Stomach (tissue), 9 donors: ENCODE results near the gene PFKFB4. TPM values are rescaled to one million over a fixed set of nuclear protein-coding genes. Genes with fewer than 3 reads are reported as not detected.
"Not testable (repeated sequence)": the region's sequence is repeated elsewhere in the genome, so short reads cannot be mapped to it uniquely, and the experiment has no call there.

Experiments used
- DNase-seq, 2 donors: peaks; one replicate each; pipeline versions ENCODE4 v3.0.0 to v3.0.0-alpha.2; 2013 to 2019
- H3K27ac ChIP-seq, 5 donors: fragments of 200-600 bp in 4 of 5; sonication (generic) in 4 of 5; one replicate each; pipeline ENCODE4 v1.5.1; 2013 to 2019; ENCODE audit warnings: mild to moderate bottlenecking in 1 of 5, moderate library complexity in 1 of 5
- H3K27me3 ChIP-seq, 3 donors: fragments of 200-600 bp; sonication (generic); one replicate each; pipeline ENCODE4 v1.5.1; 2017 to 2019; ENCODE audit warnings: mixed run types in 1 of 3
- H3K36me3 ChIP-seq, 4 donors: fragments of 200-600 bp; sonication (generic); 1 replicate in 3 of 4; 2 replicates in 1 of 4; pipeline ENCODE4 v1.5.1; 2016 to 2019
- H3K4me1 ChIP-seq, 4 donors: fragments of 200-600 bp; sonication (generic); one replicate each; pipeline ENCODE4 v1.5.1; 2016 to 2019
- H3K4me3 ChIP-seq, 4 donors: fragments of 200-600 bp; sonication (generic) in 3 of 4; one replicate each; pipeline ENCODE4 v1.5.1; 2016 to 2019; ENCODE audit warnings: mild to moderate bottlenecking in 1 of 4
- H3K9me3 ChIP-seq, 4 donors: fragments of 200-600 bp; sonication (generic); one replicate each; pipeline ENCODE4 v1.5.1; 2016 to 2019
- EP300 ChIP-seq: sonication (generic); formaldehyde crosslinking; IDR thresholded peaks from one replicate; pipeline ENCODE4 v1.6.1; 2017; ENCODE audit warnings: antibody characterized with exemption
- POLR2A ChIP-seq, 4 donors: fragments of 450-650 bp; IDR thresholded peaks; one replicate each; pipeline ENCODE4 v1.6.1; 2016; ENCODE audit warnings: antibody characterized with exemption in 4 of 4, control low read depth in 2 of 4, mild to moderate bottlenecking in 1 of 4, moderate library complexity in 1 of 4
- POLR2AphosphoS5 ChIP-seq, 3 donors: sonication (generic); formaldehyde crosslinking; IDR thresholded peaks; one replicate each; pipeline ENCODE4 v1.6.1; 2016; ENCODE audit warnings: antibody characterized with exemption in 3 of 3
- WGBS, 5 donors: extraction: QIAGEN DNeasy Blood & Tissue Kit in 3 of 5; methylation state at CpG; one replicate each; pipeline versions ENCODE4 v1.1.5 to v1.1.7; 2013 to 2018; 5-methylcytosine and 5-hydroxymethylcytosine counted together
- intact Hi-C: fragments of 100-400 bp; cut with DNase I; formaldehyde crosslinking; loops from one replicate; pipeline ENCODE4 v1.15.1; 2023; ENCODE audit warnings: low total_unique reads
- polyA plus RNA-seq, 3 donors: library from polyadenylated mRNA; stranded (reverse); fragments of 200-250 nt; gene quantifications; one replicate each; pipeline ENCODE4 v1.2.3, GENCODE V29; 2013
- total RNA-seq, 5 donors: library from RNA; depleted of rRNA; stranded (reverse); fragments of >200 nt; gene quantifications; one replicate each; pipeline versions ENCODE4 v1.1.0 to v1.2.3, GENCODE V29; 2014 to 2016
- TF ChIP-seq, protein P1 (sequence below), 7 experiments: fragments of 450-650 bp in 4 of 7; fragments of 200-600 bp in 3 of 7; sonication (generic) in 3 of 7; IDR thresholded peaks; one replicate each; pipeline ENCODE4 v1.5.1; 2016 to 2019; ENCODE audit warnings: antibody characterized with exemption in 7 of 7, control low read depth in 2 of 7, mild to moderate bottlenecking in 1 of 7
- donor health status: healthy with polysubstance abuse.
- donor health status: Bipolar disorder and iron deficiency.
- donor health status: healthy.

Gene PFKFB4
- total and polyA plus RNA-seq, 8 donors = 0.61 to 9.6 (median 1.5) TPM; not detected in 1

GRCh38 chr3:48486952-48487351 lies 69.7 kb downstream of the PFKFB4 start:
- H3K27me3 ChIP-seq = no peaks in the 10 kb centered on the region
- no peaks in the 10 kb centered on the region for H3K4me1 ChIP-seq
- H3K4me3 ChIP-seq = no peak overlapping the region
- no peak overlapping the region for H3K27ac ChIP-seq
- WGBS, 5 donors = 93 to 96% (median 95%) methylated on average over 5 of the region's 5 CpGs
- intact Hi-C loops = no loop called here
- H3K36me3 ChIP-seq = peaks cover 0 to 6% (median 0%) of the 10 kb centered on the region in 4 donors
- TF ChIP-seq, protein P1, sequence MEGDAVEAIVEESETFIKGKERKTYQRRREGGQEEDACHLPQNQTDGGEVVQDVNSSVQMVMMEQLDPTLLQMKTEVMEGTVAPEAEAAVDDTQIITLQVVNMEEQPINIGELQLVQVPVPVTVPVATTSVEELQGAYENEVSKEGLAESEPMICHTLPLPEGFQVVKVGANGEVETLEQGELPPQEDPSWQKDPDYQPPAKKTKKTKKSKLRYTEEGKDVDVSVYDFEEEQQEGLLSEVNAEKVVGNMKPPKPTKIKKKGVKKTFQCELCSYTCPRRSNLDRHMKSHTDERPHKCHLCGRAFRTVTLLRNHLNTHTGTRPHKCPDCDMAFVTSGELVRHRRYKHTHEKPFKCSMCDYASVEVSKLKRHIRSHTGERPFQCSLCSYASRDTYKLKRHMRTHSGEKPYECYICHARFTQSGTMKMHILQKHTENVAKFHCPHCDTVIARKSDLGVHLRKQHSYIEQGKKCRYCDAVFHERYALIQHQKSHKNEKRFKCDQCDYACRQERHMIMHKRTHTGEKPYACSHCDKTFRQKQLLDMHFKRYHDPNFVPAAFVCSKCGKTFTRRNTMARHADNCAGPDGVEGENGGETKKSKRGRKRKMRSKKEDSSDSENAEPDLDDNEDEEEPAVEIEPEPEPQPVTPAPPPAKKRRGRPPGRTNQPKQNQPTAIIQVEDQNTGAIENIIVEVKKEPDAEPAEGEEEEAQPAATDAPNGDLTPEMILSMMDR (IDR thresholded peaks at IDR 0.05) = no peak
- TF ChIP-seq POLR2A (IDR thresholded peaks at IDR 0.05) (no peak), POLR2AphosphoS5 (IDR thresholded peaks at IDR 0.05) (no peak), EP300 (no peak)
- no peak for DNase-seq
- no peaks in the 10 kb centered on the region for H3K9me3 ChIP-seq

GRCh38 chr3:48482822-48483221 lies 73.8 kb downstream of the PFKFB4 start:
- intact Hi-C loops, H3K9me3 ChIP-seq, DNase-seq, H3K27me3 ChIP-seq, H3K4me3 ChIP-seq, H3K4me1 ChIP-seq, H3K27ac ChIP-seq: not testable (repeated sequence)
- peaks cover 0 to 19% (median 14%) of the 10 kb centered on the region in 4 donors for H3K36me3 ChIP-seq
- WGBS, 5 donors = 90 to 99% (median 95%) methylated on average over 6 of the region's 6 CpGs

DNA sequence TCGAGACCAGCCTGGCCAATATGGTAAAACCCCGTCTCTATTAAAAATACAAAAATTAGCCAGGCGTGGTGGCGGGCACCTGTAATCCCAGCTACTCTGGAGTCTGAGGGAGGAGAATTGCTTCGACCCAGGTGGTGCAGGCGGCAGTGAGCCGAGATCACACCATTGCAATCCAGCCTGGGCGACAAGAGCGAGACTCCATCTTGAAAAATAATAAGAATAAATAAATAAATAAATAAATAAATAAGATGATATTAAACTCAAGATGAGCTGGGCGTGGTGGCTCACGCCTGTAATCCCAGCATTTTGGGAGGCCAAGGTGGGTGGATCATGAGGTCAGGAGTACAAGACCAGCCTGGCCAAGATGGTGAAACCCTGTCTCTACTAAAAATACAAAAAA lies 75.7 kb downstream of the PFKFB4 start:
- DNase-seq, intact Hi-C loops: not testable (repeated sequence)
- WGBS, 5 donors = 94 to 97% (median 96%) methylated on average over 11 of the region's 11 CpGs

GRCh38 chr3:48478626-48479555 lies 77.7 kb downstream of the PFKFB4 start:
- TF ChIP-seq POLR2A (IDR thresholded peaks at IDR 0.05) (no peak), EP300 (no peak), POLR2AphosphoS5 (IDR thresholded peaks at IDR 0.05) (no peak)
- TF ChIP-seq, protein P1 (IDR thresholded peaks at IDR 0.05) = no peak
- 67 to 83% (median 79%) methylated on average over 12 to 19 of the region's 19 CpGs for WGBS, 5 donors
- Histone ChIP-seq H3K36me3 (peaks cover 0 to 43% (median 28%) of the 10 kb centered on the region in 4 donors), H3K4me3 (peak overlapping the region in 1 of 4 donors; percentile 16), H3K9me3 (no peaks in the 10 kb centered on the region), H3K4me1 (no peaks in the 10 kb centered on the region), H3K27me3 (no peaks in the 10 kb centered on the region), H3K27ac (peak overlapping the region; percentile 12 to 60 (median 36))
- peak in 1 of 2 donors; percentile 38 for DNase-seq
- intact Hi-C loops = no loop called here

More for the DNA sequence above, 75.7 kb downstream of the PFKFB4 start:
- not testable (repeated sequence) for H3K27ac ChIP-seq, H3K27me3 ChIP-seq, H3K9me3 ChIP-seq, H3K4me3 ChIP-seq, H3K4me1 ChIP-seq
- H3K36me3 ChIP-seq = peaks cover 0 to 35% (median 28%) of the 10 kb centered on the region in 4 donors

DNA sequence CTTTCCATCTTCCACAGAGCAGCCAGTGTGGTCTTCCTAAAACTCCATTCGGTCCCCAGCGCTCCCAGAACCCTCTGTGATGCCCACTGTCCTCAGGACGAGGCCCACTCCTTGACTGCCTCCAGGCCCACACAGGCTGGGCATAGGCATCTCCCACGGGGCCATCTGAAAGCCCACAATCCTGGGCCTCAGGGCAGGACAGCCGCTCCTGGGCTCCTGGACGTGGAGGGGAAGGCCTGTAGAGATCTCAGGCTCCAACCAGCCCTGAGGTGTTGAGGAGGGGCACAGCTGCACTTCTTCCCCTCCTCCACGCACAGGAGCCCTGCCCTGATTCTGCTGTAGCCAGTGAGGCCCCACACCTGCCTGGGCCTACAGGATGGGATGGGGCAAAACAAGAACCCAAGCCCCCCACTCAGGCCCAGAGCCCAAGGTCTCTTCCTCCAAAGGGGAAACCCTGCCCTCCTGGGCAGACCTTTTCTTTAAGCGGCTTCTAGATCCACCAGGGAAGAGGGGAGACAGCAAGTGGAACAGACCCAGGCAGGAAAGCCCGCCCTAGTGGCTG lies 78.6 kb downstream of the PFKFB4 start:
- DNase-seq = no peak
- intact Hi-C loops = no loop called here
- H3K36me3 ChIP-seq = peaks cover 0 to 43% (median 28%) of the 10 kb centered on the region in 4 donors
- H3K27me3 ChIP-seq = no peaks in the 10 kb centered on the region
- peaks cover 5 to 8% (median 7%) of the 10 kb centered on the region in 4 donors for H3K4me1 ChIP-seq
- no peaks in the 10 kb centered on the region for H3K9me3 ChIP-seq
- WGBS, 5 donors = 78 to 89% (median 87%) methylated on average over 9 of the region's 9 CpGs
- H3K4me3 ChIP-seq = no peak overlapping the region
- TF ChIP-seq, protein P1 (IDR thresholded peaks at IDR 0.05) = no peak
- TF ChIP-seq POLR2AphosphoS5 (IDR thresholded peaks at IDR 0.05) (no peak), POLR2A (IDR thresholded peaks at IDR 0.05) (no peak)
- H3K27ac ChIP-seq = peak overlapping the region in 3 of 5 donors; percentile 29 to 60 (median 36)
